CD4-positive, alpha-beta memory T cell (primary cell): ENCODE measurements around the gene POM121C. TPM values are rescaled to one million over a fixed set of nuclear protein-coding genes. Genes with fewer than 3 reads are reported as not detected.
"Not testable (repeated sequence)": the region's sequence is repeated elsewhere in the genome, so short reads cannot be mapped to it uniquely, and the experiment has no call there.

Experiments used
- CTCF ChIA-PET: fragments of 350-600 bp; sonication (Branson Sonifier 250); formaldehyde crosslinking; loops from one replicate; lab custom pipeline; 2021; ENCODE audit warnings: inconsistent platforms; ENCODE audit not compliant: partially characterized antibody; lab: Charles Lee
- POLR2A ChIA-PET: fragments of 350-600 bp; sonication (Branson Sonifier 250); formaldehyde crosslinking; loops from one replicate; lab custom pipeline; 2021; ENCODE audit not compliant: partially characterized antibody; lab: Charles Lee
- DNase-seq, 5 donors: peaks; one replicate each; pipeline versions ENCODE4 v3.0.0 to v3.0.0-alpha.2; 2020 to 2022; ENCODE audit warnings: mixed read lengths in 1 of 5
- H3K27ac ChIP-seq: one replicate; pipeline ENCODE4 v1.7.0; 2013; ENCODE audit warnings: low read depth, low read length
- H3K27me3 ChIP-seq: 2 replicates; pipeline ENCODE4 v1.7.0; 2013; ENCODE audit warnings: mild to moderate bottlenecking, low read length, moderate library complexity; ENCODE audit not compliant: insufficient read depth
- H3K36me3 ChIP-seq: 2 replicates; pipeline ENCODE4 v1.7.0; 2013; ENCODE audit warnings: mild to moderate bottlenecking, low read length, moderate library complexity; ENCODE audit not compliant: insufficient read depth
- H3K4me1 ChIP-seq: 2 replicates; pipeline ENCODE4 v1.7.0; 2013; ENCODE audit warnings: mild to moderate bottlenecking, low read length, moderate library complexity; ENCODE audit not compliant: insufficient read depth
- H3K4me3 ChIP-seq, 2 donors: one replicate each; pipeline ENCODE4 v1.7.0; 2013; ENCODE audit warnings: low read length in 2 of 2, mild to moderate bottlenecking in 1 of 2
- H3K9me3 ChIP-seq, 2 donors: one replicate each; pipeline ENCODE4 v1.7.0; 2013; ENCODE audit warnings: low read length in 2 of 2, control low read depth in 1 of 2; ENCODE audit not compliant: control insufficient read depth in 1 of 2
- H3K27ac Mint-ChIP-seq, 7 donors: one replicate each; pipeline ENCODE4 v1.8.0; 2020 to 2021; ENCODE audit warnings: mixed read lengths in 7 of 7, mild to moderate bottlenecking in 6 of 7, inconsistent platforms in 3 of 7, moderate library complexity in 3 of 7
- H3K27me3 Mint-ChIP-seq, 2 donors: one replicate each; pipeline ENCODE4 v1.8.0; 2020 to 2021; ENCODE audit warnings: mixed read lengths in 2 of 2
- H3K36me3 Mint-ChIP-seq, 2 donors: one replicate each; pipeline ENCODE4 v1.8.0; 2020 to 2021; ENCODE audit warnings: mixed read lengths in 2 of 2, inconsistent platforms in 1 of 2, mild to moderate bottlenecking in 1 of 2
- H3K4me1 Mint-ChIP-seq, 4 donors: one replicate each; pipeline ENCODE4 v1.8.0; 2020 to 2021; ENCODE audit warnings: mixed read lengths in 4 of 4, mild to moderate bottlenecking in 1 of 4
- H3K4me3 Mint-ChIP-seq, 8 donors: one replicate each; pipeline ENCODE4 v1.8.0; 2020 to 2021; ENCODE audit warnings: mixed read lengths in 8 of 8, mild to moderate bottlenecking in 7 of 8, moderate library complexity in 6 of 8, inconsistent platforms in 3 of 8
- H3K9me3 Mint-ChIP-seq, 8 donors: one replicate each; pipeline ENCODE4 v1.8.0; 2020 to 2021; ENCODE audit warnings: mixed read lengths in 8 of 8, mild to moderate bottlenecking in 5 of 8, inconsistent platforms in 3 of 8, moderate library complexity in 1 of 8
- intact Hi-C: fragments of 100-400 bp; cut with micrococcal nuclease; formaldehyde crosslinking; loops from one replicate; pipeline ENCODE4 v1.15.1; 2023
- polyA plus RNA-seq, 2 donors: library from polyadenylated mRNA; unstranded; fragments of 300-500 nt; fragmentation: Illumina TruSeq; gene quantifications; one replicate each; pipeline ENCODE4 v1.2.3, GENCODE V29; 2021
- total RNA-seq, 2 experiments: library from RNA; stranded (reverse); gene quantifications; one replicate each; pipeline ENCODE4 v1.2.3, GENCODE V29; 2021

POM121C gene
- total RNA-seq = 10 to 100 TPM; 82.3 to 85.3 TPM
- 10 to 100 TPM in 1 of 2 donors, 1 to 10 TPM in 1; 4.2 to 27.3 TPM for polyA plus RNA-seq

- H3K4me1 ChIP-seq, H3K27me3 Mint-ChIP-seq, H3K9me3 ChIP-seq, H3K36me3 Mint-ChIP-seq, CTCF ChIA-PET, H3K9me3 Mint-ChIP-seq, H3K36me3 ChIP-seq, H3K27me3 ChIP-seq: not testable (repeated sequence)
- intact Hi-C loops = loop anchor here (5.0 kb wide), 1 partner anchor 41 kb away; no protein-coding TSS in a partner anchor
- Histone ChIP-seq H3K4me3 (peak within 1 kb of the TSS; percentile 30 to 75), H3K27ac (peak within 1 kb of the TSS; percentile 70)
- Mint-ChIP-seq H3K27ac (peak within 1 kb of the TSS; percentile 68 to 91 (median 84)), H3K4me3 (peak within 1 kb of the TSS; percentile 86 to 93 (median 91)), H3K4me1 (peaks cover 6 to 23% (median 8%) of the 10 kb centered on the region in 4 donors)
- POLR2A ChIA-PET = interaction anchor here (1.0 kb wide), 1 partner anchor 131 kb away, joined by 4 read pairs; no protein-coding TSS in a partner anchor
- peak; percentile 80 to 88 (median 81) for DNase-seq
Measured at GRCh38 chr7:75485979-75486643, at the start of gene POM121C. Gene POM121C, minus strand, starts transcription at chr7:75486299. Its CDS starts 44,803 bp downstream, at chr7:75441496.

DNA sequence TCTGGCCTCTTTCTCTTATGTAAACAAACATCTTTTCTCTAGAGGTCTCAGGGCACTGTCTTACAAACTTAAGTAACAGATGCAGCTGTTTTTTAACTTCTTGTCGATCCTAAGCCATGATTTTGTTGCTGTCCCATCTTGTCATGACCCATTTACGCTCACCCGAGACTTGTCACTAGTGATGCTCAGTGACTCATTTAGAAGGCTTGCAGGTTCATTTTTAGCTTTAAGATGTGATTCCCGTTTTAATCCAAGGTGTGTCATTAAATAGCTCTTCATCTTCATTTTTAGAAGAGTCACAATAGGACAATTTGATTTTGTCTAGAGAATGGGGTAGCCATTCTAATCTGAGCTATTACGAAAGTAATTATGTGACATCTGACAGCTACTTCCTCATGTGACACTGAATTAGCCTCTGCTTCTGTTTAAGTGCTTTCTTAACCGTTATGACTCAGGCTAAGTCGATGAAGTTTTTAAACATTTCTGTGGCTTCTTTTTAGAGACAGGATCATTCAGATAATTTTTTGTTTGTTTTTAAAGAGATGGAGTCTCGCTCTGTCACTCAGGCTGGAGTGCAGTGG lies 48.7 kb upstream of the POM121C start:
- no peaks in the 10 kb centered on the region for H3K27me3 ChIP-seq
- no peaks in the 10 kb centered on the region for H3K4me1 ChIP-seq
- Mint-ChIP-seq H3K4me1 (no peaks in the 10 kb centered on the region), H3K27me3 (no peaks in the 10 kb centered on the region), H3K4me3 (no peak overlapping the region), H3K27ac (no peak overlapping the region), H3K36me3 (peaks cover 2 to 16% of the 10 kb centered on the region in 2 donors), H3K9me3 (no peaks in the 10 kb centered on the region)
- no peaks in the 10 kb centered on the region for H3K36me3 ChIP-seq
- intact Hi-C loops = no loop called here
- H3K27ac ChIP-seq = no peak overlapping the region
- no peak for DNase-seq
- ChIA-PET CTCF (interaction anchor here (0.5 kb wide), 1 partner anchor 1656 kb away, joined by 3 read pairs; no protein-coding TSS in a partner anchor), POLR2A (no interaction called here)
- no peak overlapping the region for H3K4me3 ChIP-seq
- no peaks in the 10 kb centered on the region for H3K9me3 ChIP-seq

GRCh38 chr7:75533926-75534325 lies 47.8 kb upstream of the POM121C start:
- H3K4me3 ChIP-seq = no peak overlapping the region
- H3K36me3 ChIP-seq = no peaks in the 10 kb centered on the region
- peaks cover 2 to 9% of the 10 kb centered on the region in 2 donors for H3K36me3 Mint-ChIP-seq
- no peaks in the 10 kb centered on the region for H3K27me3 ChIP-seq
- H3K4me1 ChIP-seq = no peaks in the 10 kb centered on the region
- H3K27ac ChIP-seq = no peak overlapping the region
- H3K4me1 Mint-ChIP-seq = no peaks in the 10 kb centered on the region
- H3K4me3 Mint-ChIP-seq = no peak overlapping the region
- H3K27ac Mint-ChIP-seq = no peak overlapping the region
- POLR2A ChIA-PET = no interaction called here
- H3K9me3 Mint-ChIP-seq = no peaks in the 10 kb centered on the region
- no peaks in the 10 kb centered on the region for H3K27me3 Mint-ChIP-seq
- intact Hi-C loops = no loop called here
- H3K9me3 ChIP-seq = no peaks in the 10 kb centered on the region
- no peak for DNase-seq
- CTCF ChIA-PET = no interaction called here

DNA sequence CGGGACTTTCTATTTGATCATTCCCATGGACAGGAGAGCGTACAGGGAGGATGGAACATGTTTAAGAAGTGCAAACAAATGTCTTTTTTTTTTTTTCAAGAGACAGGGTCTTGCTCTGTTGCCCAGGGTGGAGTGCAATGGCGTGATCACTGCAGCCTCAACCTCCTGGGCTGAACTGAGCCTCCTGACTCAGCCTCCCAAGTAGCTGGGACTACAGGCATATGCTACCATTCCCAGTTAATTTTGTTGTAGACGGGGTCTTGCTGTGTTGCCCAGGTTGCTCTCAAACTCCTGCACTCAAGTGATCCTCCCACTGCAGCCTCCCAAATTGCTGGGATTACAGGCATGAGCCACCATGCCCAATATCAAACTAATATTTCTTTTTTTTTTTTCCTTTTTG lies 46.5 kb upstream of the POM121C start:
- Mint-ChIP-seq H3K27me3 (no peaks in the 10 kb centered on the region), H3K27ac (no peak overlapping the region), H3K4me1 (peaks cover 3 to 8% (median 4%) of the 10 kb centered on the region in 4 donors), H3K4me3 (no peak overlapping the region), H3K9me3 (no peaks in the 10 kb centered on the region), H3K36me3 (peaks cover 5 to 7% of the 10 kb centered on the region in 2 donors)
- Histone ChIP-seq H3K4me1 (peaks cover 3% of the 10 kb centered on the region), H3K4me3 (no peak overlapping the region), H3K27ac (no peak overlapping the region), H3K36me3 (no peaks in the 10 kb centered on the region), H3K27me3 (no peaks in the 10 kb centered on the region), H3K9me3 (no peaks in the 10 kb centered on the region)
- ChIA-PET CTCF (no interaction called here), POLR2A (no interaction called here)
- no peak for DNase-seq
- intact Hi-C loops = no loop called here

- intact Hi-C loops = no loop called here
- Mint-ChIP-seq H3K27me3 (no peaks in the 10 kb centered on the region), H3K4me3 (no peak overlapping the region), H3K4me1 (peaks cover 11 to 20% (median 14%) of the 10 kb centered on the region in 4 donors), H3K36me3 (peaks cover 0 to 10% of the 10 kb centered on the region in 2 donors), H3K27ac (peak overlapping the region in 1 of 7 donors; percentile 4), H3K9me3 (no peaks in the 10 kb centered on the region)
- no peaks in the 10 kb centered on the region for H3K36me3 ChIP-seq
- no peaks in the 10 kb centered on the region for H3K27me3 ChIP-seq
- H3K4me3 ChIP-seq = no peak overlapping the region
- H3K4me1 ChIP-seq = peaks cover 10% of the 10 kb centered on the region
- ChIA-PET POLR2A (no interaction called here), CTCF (no interaction called here)
- no peaks in the 10 kb centered on the region for H3K9me3 ChIP-seq
- no peak overlapping the region for H3K27ac ChIP-seq
- DNase-seq = no peak
Measured at GRCh38 chr7:75531359-75531821, 45.3 kb upstream of the POM121C start.

DNA sequence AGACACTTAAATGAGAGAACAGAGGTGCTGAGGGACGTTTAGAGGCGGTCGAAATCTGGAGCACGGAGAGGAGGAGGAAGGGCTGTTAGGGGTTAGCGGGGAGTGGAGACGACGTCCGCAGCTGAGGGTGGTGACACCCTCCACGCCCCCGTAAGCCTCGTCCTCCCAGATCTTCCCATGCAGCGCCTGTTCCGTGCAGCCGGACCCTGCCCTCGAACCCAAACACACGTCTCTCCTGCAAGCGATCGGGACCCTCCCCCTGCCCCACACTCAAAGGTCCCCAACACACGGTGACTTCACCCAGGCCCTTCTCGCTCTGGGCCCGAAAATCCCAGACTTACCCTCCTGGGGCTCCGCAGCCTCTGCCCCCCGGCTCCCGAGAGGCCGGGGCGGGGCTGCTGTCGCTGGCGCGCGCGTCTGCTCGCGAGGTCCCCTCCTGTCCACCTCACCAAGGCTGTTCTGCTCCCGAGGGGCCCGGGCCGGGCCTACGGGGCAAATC lies 41.2 kb upstream of the POM121C start:
- H3K27ac Mint-ChIP-seq = peak overlapping the region; percentile 87 to 97 (median 91)
- CTCF ChIA-PET = interaction anchor here (1.1 kb wide), 1 partner anchor 235 kb away, joined by 3 read pairs; no protein-coding TSS in a partner anchor
- H3K36me3 ChIP-seq, POLR2A ChIA-PET, H3K9me3 ChIP-seq, H3K9me3 Mint-ChIP-seq, H3K27me3 Mint-ChIP-seq, H3K27me3 ChIP-seq: not testable (repeated sequence)
- H3K27ac ChIP-seq = peak overlapping the region; percentile 83
- peaks cover 20 to 44% (median 34%) of the 10 kb centered on the region in 4 donors for H3K4me1 Mint-ChIP-seq
- H3K4me1 ChIP-seq = peaks cover 19% of the 10 kb centered on the region
- intact Hi-C loops = loop anchor here (5.0 kb wide), 1 partner anchor 40 kb away; the partner anchor contains the start of gene POM121C
- peak in 2 of 5 donors; percentile 1 to 4 for DNase-seq
- H3K36me3 Mint-ChIP-seq = peaks cover 23 to 38% of the 10 kb centered on the region in 2 donors
- H3K4me3 ChIP-seq = peak overlapping the region; percentile 57 to 74
- H3K4me3 Mint-ChIP-seq = peak overlapping the region; percentile 90 to 99 (median 96)

- H3K36me3 ChIP-seq, DNase-seq, H3K27me3 ChIP-seq, H3K27ac ChIP-seq, H3K4me3 ChIP-seq, H3K27ac Mint-ChIP-seq, H3K9me3 ChIP-seq, H3K27me3 Mint-ChIP-seq, POLR2A ChIA-PET, intact Hi-C loops, CTCF ChIA-PET, H3K4me3 Mint-ChIP-seq: not testable (repeated sequence)
- H3K4me1 ChIP-seq = peaks cover 13% of the 10 kb centered on the region
- Mint-ChIP-seq H3K9me3 (peaks cover 0 to 11% (median 9%) of the 10 kb centered on the region in 8 donors), H3K4me1 (peaks cover 20 to 51% (median 31%) of the 10 kb centered on the region in 4 donors), H3K36me3 (peaks cover 52 to 58% of the 10 kb centered on the region in 2 donors)
Measured at GRCh38 chr7:75521727-75522126, 35.6 kb upstream of the POM121C start.
